HG02798 (cell line): ENCODE data around the gene JMJD4.

Experiments used
- ATAC-seq: cut with Tn5 transposase; IDR thresholded peaks from one replicate; pipeline ENCODE4 v1.9.1; 2021; ENCODE audit warnings: mild to moderate bottlenecking; ENCODE audit not compliant: unreplicated experiment, poor library complexity

Gene JMJD4, protein sequence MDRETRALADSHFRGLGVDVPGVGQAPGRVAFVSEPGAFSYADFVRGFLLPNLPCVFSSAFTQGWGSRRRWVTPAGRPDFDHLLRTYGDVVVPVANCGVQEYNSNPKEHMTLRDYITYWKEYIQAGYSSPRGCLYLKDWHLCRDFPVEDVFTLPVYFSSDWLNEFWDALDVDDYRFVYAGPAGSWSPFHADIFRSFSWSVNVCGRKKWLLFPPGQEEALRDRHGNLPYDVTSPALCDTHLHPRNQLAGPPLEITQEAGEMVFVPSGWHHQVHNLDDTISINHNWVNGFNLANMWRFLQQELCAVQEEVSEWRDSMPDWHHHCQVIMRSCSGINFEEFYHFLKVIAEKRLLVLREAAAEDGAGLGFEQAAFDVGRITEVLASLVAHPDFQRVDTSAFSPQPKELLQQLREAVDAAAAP

DNA sequence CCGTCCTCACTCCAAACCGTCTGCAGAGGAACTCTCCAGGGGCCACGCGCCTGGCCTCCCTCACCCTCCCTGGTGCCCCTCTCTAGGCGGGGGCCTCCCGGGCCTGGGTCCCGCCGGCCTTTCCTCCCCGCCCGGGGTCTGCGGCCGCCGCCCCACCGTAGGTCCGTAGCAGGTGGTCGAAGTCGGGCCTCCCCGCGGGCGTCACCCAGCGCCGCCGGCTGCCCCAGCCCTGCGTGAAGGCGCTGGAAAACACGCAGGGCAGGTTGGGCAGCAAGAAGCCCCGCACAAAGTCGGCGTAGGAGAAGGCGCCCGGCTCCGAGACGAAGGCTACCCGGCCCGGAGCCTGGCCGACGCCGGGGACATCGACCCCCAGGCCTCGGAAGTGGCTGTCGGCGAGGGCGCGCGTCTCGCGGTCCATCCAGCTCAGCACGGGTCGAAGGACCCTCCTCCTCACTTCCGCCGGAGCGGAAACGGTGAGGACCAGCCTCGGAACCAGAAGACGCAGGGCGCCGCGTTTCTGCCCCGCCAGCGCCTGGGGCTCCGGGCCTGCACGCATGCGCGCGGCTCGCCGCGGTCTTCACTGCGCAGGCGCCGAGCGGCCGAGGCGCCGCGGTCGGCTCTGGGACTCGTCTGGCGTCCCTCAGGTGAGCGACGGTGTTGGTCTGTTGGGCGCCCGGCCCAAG lies at the start of gene JMJD4, which contains the start of gene SNAP47:
TSS of gene JMJD4 (minus strand) at position 447 of the 683 bp plus-strand sequence. CDS start at position 418, 29 bp downstream.
TSS of gene SNAP47 (plus strand) at position 580 of the 683 bp plus-strand sequence. CDS start 12,302 bp downstream, outside the sequence.
- peak; percentile 96 for ATAC-seq

DNA sequence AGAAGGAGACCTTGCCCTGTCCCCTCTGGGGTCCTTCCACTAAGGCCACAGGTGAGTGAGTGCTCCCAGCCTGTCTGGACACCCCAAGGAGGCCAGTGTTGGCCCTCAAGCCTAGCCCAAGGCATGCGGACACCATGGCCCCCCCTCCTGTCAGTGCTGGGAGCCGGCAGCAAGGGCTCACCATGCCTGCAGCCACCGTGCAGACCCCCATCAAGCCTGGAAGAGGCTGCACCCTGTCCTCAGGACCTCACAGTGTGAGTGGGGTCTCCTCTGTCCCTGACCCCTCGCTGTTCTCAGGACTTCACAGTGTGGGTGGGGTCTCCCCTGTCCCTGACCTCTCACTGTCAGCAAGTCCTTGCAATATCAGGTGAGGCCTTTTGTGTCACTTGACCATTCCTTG lies 47.1 kb upstream of the JMJD4 start:
- ATAC-seq = no peak

DNA sequence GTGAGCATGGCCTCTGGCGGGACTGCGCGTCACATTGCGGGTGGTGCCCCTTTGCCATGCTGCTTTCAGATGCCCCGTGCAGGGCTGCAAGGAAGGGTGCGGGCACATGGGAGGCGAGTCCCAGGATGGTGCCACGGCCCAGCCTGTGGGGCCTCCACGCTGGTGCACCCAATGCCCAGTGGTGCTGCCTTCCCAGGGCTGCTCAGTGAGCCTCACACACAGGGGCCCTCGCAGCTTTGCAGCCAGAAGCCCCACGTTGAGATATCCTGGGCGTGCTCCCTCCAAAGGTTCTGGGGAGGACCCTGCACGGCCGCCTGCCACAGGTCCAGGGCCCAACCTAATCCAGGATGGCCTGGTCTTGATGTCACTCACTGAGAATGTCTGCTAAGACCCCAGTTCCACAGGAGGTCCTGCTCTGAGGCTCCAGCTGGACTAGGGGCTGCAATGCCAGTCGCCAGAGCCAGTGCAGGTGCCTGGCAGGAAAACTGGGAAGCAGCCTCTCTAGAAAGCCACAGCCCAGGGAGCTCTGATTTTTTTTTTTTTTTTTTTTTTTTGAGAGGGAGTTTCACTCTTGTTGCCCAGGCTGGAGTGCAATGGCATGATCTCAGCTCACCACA lies 46.3 kb upstream of the JMJD4 start:
- ATAC-seq = no peak

DNA sequence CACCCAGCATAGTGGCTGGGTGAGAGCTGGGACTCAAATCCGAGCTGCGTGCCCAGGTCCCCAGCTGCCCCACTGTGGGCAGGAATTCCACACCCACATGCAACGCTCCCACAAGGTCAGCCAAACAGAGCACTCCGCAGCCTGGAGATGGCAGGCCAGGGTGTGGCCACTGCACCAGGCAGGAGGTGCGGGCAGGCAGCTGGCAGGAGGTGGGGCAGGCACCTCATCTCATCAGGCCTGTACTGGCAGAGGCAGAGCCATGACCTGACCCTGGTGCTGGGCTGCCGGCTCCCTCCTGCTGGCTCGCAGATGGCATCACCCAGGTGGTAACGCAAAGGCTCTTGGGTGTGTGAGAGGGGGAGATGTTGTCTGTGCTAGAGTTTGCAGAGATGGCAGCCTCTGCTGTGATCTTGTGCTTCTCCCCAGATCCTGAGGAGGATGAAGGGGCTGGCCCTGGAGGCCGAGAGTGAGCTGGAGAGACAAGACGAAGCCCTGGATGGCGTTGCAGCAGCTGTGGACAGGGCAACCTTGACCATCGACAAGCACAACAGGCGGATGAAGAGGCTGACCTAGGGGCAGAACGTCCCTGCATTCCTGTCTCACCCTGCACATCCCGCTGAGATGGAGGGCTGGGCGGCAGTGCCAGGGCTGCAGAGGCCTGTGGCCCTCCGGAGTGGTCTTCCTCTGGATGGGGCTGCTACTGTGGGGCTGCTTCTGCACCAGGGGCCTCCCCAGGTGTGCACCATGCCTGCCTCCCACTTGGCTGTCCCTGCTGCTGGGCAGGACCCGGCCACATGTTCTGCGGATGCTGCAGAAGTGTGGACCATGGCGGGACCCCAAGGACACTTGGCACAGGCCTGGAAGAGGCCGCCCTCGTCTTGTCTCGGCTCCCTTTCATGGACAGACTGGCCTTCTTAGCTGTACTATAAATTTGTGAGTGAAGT lies 45.3 kb upstream of the JMJD4 start:
- no peak for ATAC-seq

DNA sequence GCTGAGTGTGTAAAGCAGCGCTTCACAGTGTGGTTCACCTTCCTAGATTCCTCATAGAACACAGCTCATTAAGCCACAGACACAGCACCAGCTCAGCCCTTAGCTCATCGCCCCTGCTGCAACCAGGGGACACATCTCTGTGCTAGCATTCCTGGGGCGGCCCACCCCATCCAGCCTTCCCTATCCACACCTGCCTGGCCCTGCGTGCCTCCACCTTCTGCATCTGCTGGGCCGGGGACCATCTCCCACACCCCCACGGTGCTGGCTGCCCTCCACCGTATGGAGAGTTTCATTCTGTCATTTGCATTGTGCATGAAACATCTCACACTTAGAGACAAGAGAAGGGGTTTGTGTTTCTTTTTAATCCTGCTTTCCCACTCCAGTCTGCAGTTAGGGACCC lies 44.6 kb upstream of the JMJD4 start:
- no peak for ATAC-seq

DNA sequence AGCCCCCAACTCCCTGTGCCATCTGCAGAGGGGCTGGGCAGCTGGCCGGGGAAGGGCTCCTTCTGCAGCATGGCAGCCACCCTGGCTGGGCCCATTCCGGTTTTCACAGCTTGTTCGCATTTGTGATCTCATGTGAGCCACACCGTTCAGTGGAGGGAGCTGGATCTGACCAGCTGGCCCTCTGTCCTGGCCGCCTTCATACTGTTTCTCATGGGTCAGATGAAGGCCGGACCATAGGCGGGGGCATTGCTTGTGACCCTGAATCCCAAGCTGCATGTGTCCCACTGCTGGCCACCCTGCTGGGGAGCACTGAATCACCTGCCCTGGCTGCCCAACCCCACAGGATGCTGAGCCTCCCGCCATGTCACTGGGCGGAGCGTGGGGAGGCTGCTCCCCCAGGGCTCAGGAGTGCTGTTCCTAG lies 43.9 kb upstream of the JMJD4 start:
- no peak for ATAC-seq

DNA sequence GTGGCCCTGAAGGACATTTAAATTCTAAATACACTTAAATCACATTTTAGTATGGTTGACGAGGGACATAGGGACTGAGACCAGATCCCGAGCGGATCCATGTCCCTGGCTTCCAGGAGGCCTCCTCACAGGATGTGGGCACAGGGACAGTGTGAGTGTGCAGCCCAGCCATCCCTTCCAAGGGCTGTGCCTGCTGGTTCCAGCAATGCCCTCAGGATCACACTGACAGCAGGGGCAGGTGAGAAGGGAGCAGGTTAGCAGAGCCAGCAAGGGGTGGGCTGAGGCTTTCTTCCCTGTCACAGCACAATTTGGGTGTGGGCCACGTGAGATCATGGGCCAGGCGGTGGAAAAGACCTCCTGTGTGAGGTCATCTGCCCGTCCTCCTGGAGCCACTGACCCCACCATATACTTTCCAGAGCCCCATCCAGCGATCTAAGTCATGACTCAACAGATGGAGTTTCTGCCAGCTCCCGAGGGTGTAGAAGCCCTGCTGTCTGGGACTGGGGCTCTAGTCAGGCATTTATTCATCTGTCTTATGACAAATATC lies 43.4 kb upstream of the JMJD4 start:
- no peak for ATAC-seq

DNA sequence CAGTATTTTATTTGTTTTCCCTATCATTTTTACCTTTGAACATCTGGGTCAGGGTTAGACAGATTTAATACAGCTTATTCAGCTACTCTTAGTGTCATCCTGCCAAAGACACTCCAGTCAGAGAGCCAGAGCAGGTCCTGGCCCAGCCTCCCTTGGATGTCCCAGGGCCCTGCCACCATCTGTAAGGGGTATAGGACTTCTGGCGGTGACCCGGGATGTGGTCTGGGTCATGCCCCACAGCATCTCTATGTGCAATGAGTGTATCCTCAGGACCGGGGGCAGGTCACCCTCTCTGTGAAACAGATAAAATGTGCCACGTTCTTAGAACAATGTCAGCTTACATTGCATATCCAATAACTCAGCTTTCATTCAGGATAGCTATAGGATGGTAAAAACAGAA lies 42.5 kb upstream of the JMJD4 start:
- ATAC-seq = no peak

DNA sequence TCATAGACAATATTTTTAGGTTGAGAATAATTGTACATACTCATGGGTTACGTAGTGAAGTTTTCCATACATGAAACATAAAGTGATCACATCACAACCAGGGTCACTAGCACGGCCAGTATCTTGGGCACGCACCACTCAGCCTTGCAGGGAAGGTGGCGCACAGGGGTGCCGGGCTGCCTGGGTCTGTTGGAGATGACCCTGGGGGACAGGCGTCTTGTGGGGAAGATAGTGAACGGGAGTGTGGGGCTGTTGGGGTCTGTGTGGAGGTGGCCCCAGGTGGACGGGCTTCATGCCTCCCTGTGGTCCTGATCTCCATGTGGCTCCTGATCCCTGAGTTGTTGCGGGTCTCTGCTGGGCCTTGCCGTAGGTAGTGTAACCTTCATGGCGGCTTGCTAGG lies 42.1 kb upstream of the JMJD4 start:
- ATAC-seq = no peak

DNA sequence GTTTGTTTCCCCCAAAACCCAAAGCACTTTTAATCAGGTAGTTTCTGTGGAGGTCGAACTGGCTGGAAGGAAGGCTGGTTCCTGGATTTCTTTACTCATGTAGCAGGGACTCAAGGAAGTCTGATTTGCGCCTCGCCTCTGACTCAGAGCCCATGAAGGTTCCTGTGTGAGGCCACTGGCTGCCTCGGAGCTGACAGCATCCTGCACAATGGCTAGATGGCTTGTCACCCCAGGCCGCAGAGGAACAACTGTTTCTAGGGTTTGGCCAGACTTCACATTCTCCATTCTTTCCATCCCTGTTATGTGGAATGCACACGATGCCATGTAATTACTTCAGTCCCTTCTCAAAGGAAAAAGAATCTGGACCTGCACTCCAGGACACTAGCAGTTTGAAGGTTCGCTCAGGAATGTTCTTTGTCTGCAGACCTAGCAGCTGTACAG lies 41.2 kb upstream of the JMJD4 start:
- no peak for ATAC-seq

DNA sequence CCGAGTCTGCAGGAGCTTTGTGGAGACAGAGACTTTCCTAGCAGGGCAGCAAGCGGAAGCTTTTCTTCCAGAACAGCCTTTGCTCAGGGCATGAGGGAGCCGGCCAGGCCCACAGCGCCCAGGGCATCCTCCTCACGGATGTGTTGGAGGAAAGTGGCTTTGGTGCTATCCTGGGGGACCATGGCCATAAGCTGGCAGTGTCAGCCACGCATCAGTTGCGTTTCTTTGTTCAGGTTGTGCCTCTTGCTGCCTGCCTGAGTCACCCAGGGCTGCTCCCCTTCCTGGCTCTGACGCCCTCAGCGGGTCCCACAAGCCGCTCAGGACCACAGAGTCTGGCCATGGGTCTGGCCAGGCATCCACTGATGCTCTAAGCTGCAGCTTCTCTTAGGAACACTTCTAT lies 40.7 kb upstream of the JMJD4 start:
- ATAC-seq = no peak

DNA sequence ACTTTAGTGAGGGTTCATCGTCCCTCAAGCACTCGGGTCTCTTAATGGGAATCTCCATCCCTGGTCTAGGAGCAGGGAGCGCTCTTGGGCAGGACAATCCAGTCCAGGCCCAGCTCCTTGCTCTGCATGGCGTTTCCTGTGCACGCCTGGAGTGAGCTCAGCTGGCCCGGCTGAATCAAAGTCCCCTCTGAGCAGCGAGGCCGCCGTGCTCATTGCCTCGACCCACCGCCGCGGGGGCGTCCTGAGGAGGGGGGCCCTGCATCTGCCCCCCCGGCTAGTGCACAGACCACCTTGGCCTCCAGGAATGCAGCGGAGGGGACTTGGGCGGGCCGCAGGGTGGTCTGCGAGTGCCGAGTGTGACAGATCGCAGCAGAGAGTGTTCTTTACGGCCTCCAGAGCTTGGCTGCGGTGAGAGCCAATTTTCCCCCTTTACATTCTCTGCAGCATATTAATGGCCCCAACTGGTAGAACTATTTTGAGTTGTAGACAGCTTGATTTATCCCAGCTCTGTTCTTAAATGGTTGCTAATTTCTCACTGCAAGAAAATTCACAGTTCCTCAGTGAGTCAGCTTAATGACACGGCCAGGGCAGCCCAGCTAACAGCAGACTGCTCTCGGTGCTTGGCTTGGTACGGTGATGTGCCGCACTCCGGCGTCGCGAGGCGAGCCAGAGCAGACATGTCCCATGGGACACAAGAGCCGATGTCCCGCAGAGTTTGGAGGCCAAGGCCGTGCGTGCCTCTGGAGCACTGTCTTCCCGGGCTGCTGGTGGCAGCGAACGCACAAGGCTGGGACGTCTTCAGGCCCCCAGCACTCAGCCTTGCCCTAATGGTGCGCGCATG lies 39.9 kb upstream of the JMJD4 start:
- ATAC-seq = no peak

DNA sequence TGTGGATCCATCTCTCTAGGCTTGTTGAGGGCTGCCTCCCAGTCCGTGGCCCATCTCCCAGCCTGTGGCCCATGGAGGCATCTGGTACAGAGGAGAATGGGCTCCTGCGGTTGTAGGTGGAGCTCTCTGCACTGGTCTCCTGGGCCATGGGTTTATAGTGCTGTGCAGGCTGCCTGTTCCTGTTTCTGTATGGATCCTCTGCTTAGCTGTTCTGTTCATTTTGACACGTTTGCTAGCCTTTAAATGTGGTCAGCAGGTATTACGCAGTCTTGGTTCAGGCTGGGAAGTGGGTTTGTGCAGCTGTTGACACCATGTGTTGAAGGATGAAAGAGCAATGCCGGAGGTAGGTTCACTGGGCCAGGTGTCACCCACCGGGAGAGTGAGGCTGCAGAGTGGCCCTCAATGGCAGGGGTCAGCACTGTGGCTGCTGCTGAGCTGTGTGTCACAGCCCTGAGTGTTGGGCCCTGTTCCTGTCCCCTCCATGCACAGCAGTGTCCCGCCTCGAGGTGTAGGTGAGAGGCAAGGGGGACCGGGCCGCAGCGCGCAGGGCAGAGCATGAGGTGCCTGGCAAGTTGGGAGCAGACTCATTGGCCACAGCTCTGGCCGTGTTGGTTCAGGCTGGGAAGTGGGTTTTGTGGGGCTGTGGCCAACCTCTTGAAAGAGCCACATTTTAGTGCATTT lies 39.1 kb upstream of the JMJD4 start:
- ATAC-seq = no peak

DNA sequence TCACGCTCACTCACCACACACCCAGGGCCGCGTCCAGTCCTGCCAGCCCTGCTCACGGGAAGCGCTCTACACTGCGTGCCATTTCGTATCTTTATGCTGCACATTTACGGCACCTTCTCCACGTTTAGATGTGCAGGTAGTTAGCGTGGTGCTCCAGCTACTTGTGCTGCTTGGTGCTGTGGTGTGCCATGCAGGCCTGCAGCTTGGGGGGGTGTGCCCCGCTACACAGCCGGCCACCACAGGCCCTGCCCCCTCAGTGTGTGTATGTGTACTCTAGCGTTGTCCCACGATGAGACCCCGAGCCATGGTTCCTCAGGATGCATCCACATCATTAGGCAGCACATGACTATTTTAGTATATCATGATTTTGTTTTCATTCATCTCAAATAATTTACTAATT lies 38.5 kb upstream of the JMJD4 start:
- ATAC-seq = no peak

DNA sequence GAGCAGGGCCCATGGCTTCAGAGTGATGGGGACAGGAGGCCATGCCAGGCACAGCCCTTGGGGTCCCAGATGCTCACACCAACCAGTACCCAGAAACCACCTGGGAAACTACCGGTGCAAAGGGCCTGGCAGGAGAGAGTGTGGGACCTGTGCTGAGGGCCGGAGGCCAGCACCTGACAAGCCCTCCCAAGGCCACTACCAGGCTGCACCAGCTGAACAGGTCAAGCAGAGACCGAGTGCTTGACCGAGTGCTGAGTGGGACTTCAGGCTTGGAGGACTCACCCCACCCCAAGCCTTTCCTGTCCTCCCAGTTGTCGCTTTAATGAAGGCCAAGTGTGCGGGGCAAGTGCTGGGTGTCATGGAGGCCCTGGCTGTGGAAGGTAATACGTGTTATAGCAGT lies 36.7 kb upstream of the JMJD4 start:
- no peak for ATAC-seq

DNA sequence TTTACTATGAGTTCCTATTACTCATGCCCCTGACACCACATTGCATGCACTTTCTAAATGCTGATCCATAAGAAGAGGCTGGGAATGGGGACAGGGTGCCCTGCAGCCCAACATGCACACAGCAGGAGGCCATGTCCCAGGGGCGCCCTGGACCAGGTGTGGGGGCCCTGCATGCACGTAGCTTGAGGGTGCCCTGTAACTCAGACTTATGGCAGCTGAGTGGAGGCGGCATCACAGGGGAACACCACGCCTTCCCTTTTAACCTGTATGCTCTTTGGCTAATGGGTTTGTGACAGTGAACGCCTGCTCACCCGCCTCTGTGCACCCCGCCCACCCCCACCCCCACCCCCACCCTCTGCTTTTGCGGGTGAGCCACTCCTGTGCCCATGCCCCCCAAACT lies 36.2 kb upstream of the JMJD4 start:
- ATAC-seq = no peak

DNA sequence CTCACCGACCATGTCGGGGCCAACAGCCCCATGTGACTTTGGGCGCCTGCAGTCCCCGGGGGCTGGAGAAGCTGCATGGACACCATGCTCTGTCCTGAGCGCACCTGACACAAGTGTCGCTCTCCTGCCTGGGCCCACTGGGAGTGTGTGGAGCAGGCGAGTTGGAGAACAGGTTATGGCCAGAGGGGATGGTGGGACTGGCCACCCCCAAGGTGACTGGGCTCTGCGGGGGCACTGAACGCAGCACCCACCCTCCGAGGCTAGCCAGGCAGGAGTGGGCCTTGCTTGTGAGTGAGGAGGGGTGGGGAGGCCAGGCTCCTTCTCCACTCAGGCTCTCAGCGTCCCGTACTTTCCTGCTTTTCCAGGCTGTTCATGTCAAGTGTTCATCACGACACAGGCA lies 35.7 kb upstream of the JMJD4 start:
- no peak for ATAC-seq

DNA sequence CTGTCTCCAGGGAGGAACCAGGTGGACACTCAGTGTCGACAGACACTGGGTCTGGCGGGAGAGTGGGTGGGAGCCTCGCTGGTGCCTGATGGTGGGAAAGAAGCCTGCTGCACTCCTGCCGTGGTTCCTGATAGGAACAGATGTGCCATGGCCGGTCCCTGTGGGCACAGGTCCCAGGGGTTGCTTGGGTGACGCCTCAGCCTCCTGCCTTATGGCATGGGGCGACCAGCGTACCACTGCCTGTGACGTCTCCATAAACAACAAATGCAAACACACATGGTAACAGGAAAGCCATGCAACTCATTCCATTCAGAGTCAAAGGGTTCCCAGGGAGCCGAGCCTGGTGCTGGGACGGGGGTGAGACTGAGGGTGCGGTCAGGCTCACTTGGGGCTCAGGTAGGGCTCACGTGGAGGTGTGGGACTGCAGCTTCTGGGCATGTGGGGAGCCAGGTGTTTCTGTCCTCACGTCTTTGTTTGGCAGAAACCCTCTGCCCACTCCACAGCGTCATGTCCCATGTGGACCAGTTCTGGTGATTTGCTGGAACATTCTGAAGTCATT lies 34.9 kb upstream of the JMJD4 start:
- ATAC-seq = no peak
